ENCODE measurements around the gene ELP1.
"Not testable (repeated sequence)": the region's sequence is repeated elsewhere in the genome, so short reads cannot be mapped to it uniquely, and the experiment has no call there.

The ELP1 gene

GRCh38 chr9:108933718-108934322 lies at the start of gene ELP1:
Gene ELP1, minus strand, starts transcription at chr9:108934124. Its CDS starts 2,978 bp downstream, at chr9:108931146.
- peak in 55 of 56 donors; percentile 69 to 96 (median 88) for DNase-seq

GRCh38 chr9:108980893-108981292 lies 47.0 kb upstream of the ELP1 start:
- DNase-seq = no peak

- no peak for DNase-seq
Observed at GRCh38 chr9:108978205-108978604, 44.3 kb upstream of the ELP1 start.

GRCh38 chr9:108973895-108974294 lies 40.0 kb upstream of the ELP1 start:
- DNase-seq = no peak

- DNase-seq = no peak
Observed at GRCh38 chr9:108972626-108973209, 38.8 kb upstream of the ELP1 start.

- no peak for DNase-seq
Observed at GRCh38 chr9:108972186-108972585, 38.3 kb upstream of the ELP1 start.

GRCh38 chr9:108971392-108971791 lies 37.5 kb upstream of the ELP1 start:
- not testable (repeated sequence) for DNase-seq

- DNase-seq = no peak
Observed at GRCh38 chr9:108967916-108968315, 34.0 kb upstream of the ELP1 start.

GRCh38 chr9:108963459-108964143 lies 29.7 kb upstream of the ELP1 start:
- no peak for DNase-seq

- DNase-seq = no peak
Observed at GRCh38 chr9:108961151-108961550, 27.2 kb upstream of the ELP1 start.

- no peak for DNase-seq
Observed at GRCh38 chr9:108960331-108960730, 26.4 kb upstream of the ELP1 start.

- no peak for DNase-seq
Observed at GRCh38 chr9:108956631-108957026, 22.7 kb upstream of the ELP1 start.

GRCh38 chr9:108956022-108956630 lies 22.2 kb upstream of the ELP1 start:
- no peak for DNase-seq

- peak in 1 of 56 donors; percentile 6 for DNase-seq
Observed at GRCh38 chr9:108953983-108954574, 20.2 kb upstream of the ELP1 start.

- DNase-seq = no peak
Observed at GRCh38 chr9:108951578-108951977, 17.7 kb upstream of the ELP1 start.

GRCh38 chr9:108950168-108950567 lies 16.2 kb upstream of the ELP1 start:
- DNase-seq = no peak

GRCh38 chr9:108939975-108940374 lies 6.1 kb upstream of the ELP1 start:
- DNase-seq = no peak

GRCh38 chr9:108937561-108938305 lies 3.8 kb upstream of the ELP1 start:
- DNase-seq = no peak

- DNase-seq = peak in 51 of 56 donors; percentile 43 to 94 (median 84)
Observed at GRCh38 chr9:108934323-108934893, 484 bp upstream of the ELP1 start, which contains the start of gene ABITRAM. Gene ABITRAM, plus strand, starts transcription at chr9:108934400. Its CDS starts 87 bp downstream, at chr9:108934487.

- DNase-seq = peak in 17 of 56 donors; percentile 12 to 56 (median 45)
Observed at GRCh38 chr9:108933231-108933717, 650 bp downstream of the ELP1 start.
